Activated T-cell treated with anti-CD3 and anti-CD28 coated beads for 1 hour (primary cell): ENCODE results near the gene BRSK2.
"Not testable (repeated sequence)": the region's sequence is repeated elsewhere in the genome, so short reads cannot be mapped to it uniquely, and the experiment has no call there.

ENCODE experiments used
- DNase-seq: peaks from one replicate; pipeline ENCODE4 v3.0.0-alpha.2; 2020; ENCODE audit warnings: low read depth

Gene BRSK2

DNA sequence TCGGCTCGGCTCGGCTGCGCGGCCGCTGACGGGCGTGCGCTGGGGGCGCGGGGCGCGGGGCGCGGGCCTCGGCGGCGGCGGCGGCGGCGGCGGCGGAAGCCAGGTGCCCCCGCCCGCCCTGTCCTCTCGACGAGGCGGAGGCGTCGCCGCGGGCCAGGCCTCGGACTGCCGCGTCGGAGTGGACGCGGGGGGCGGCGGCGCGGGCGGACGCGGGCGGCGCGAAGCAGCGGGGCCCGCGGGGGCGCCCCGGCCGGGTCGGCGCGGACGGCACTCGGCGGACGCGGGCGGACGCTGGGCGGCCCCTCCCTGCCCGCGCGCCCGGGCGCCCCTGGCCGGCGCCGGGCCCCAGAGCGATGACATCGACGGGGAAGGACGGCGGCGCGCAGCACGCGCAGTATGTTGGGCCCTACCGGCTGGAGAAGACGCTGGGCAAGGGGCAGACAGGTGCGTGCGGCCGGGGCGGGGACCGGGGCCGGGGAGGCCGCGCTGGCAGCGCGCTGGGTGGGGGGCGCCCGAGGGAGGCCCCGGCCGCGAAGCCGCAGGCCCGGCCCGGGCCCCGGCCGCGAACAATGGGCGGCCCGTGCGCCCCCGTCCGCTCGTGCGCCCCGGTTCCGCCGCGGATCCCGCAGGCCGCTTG is at the start of gene BRSK2:
BRSK2 (plus strand) TSS at position 3 of the 637 bp plus-strand sequence; CDS start at position 354, 351 bp downstream.
- DNase-seq, result no peak

DNA sequence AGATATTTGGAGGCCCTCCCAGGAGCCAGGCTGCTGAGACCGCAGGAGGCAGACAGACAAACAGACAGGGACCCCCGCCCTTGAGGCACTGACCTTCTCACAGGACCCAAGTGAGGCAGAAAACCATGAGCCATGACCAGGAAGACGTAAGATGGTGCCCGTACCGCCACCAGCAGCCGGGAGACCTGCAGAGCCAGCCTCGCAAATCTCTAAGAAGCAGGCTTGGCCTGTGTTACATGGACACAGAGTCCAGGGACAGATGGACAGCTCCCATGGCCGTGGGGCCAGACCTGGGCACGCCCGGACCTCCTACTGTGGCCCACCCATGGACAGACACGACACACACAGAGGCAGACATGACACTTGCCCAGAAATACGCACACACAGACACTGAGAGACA is 49.6 kb upstream of the BRSK2 start:
- no peak for DNase-seq

DNA sequence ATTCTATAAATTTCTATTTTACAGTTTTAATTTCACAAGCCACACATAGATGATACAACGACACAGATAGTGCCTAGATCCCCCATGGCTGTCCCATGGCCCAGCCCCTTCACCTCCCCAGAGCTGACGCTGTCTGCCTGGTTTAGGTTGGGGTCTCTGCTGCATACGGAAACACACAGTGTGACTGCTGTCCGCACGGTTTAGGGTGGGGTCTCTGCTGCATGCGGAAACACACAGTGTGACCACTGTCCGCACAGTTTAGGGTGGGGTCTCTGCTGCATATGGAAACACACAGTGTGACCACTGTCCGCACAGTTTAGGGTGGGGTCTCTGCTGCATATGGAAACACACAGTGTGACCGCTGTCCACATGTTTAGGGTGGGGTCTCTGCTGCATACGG is 48.5 kb upstream of the BRSK2 start:
- not testable (repeated sequence) for DNase-seq

DNA sequence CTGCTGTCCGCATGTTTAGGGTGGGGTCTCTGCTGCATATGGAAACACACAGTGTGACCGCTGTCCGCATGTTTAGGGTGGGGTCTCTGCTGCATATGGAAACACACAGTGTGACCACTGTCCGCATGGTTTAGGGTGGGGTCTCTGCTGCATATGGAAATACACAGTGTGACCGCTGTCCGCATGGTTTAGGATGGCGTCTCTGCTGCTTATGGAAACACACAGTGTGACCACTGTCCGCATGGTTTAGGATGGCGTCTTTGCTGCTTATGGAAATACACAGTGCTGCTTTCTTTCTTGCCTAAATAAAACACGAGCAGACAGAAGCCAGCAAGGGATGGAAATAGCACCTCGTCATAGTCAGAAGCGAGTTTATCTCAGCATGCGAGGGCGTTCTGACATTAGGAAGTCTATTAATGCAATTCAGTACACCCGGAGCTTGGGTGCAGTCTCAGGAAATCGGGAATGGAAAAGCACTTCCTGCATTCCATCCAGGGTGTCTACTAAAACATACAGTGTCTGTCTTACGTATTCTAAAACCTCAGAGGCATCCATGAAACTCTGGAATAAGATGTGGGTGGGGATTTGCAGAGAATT is 47.7 kb upstream of the BRSK2 start:
- DNase-seq, result no peak

DNA sequence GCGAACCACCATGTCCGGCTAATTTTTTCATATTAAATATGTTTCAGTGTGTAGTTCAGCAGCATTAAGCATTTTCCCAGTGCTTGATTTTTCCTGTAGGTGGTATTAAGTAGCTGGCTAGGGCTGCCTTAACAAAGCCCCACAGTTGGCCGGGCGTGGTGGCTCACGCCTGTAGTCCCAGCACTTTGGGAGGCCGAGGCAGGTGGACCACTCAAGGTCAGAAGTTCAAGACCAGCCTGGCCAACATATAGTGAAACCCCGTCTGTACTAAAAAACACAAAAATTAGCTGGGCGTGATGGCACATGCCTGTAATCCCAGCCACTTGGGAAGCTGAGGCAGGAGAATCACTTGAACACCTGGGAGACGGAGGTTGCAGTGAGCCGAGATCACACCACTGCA is 46.8 kb upstream of the BRSK2 start:
- DNase-seq, result no peak

GRCh38 chr11:1343391-1344055 is 46.2 kb upstream of the BRSK2 start:
- no peak for DNase-seq

DNA sequence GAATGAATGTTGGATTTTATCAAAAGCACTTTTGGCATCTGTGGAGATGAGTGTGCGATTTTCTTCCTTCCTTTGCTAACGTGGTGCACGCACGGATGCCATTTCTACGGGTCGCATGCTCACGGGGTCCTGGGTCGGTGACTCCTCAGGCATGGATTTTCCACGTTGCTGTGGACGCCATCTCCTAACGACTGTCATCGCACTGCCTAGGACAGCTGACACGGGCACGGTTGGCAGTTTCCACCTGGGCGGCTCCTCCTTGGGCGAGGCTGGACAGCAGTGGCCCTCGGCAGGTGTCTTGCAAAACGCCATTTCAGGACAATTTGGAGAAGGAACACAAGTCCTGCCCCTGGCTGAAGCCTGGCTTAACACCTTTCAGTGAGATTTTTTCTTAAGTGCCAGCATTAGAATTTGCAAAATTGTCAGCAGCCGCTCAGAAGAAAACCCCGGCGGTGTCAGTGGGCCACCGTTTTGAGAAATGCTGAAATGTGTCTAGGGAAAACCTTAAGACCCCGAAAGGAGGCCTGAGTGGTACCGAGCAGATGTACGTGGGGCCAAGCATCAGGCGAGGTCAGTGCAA is 45.6 kb upstream of the BRSK2 start:
- DNase-seq, result no peak

DNA sequence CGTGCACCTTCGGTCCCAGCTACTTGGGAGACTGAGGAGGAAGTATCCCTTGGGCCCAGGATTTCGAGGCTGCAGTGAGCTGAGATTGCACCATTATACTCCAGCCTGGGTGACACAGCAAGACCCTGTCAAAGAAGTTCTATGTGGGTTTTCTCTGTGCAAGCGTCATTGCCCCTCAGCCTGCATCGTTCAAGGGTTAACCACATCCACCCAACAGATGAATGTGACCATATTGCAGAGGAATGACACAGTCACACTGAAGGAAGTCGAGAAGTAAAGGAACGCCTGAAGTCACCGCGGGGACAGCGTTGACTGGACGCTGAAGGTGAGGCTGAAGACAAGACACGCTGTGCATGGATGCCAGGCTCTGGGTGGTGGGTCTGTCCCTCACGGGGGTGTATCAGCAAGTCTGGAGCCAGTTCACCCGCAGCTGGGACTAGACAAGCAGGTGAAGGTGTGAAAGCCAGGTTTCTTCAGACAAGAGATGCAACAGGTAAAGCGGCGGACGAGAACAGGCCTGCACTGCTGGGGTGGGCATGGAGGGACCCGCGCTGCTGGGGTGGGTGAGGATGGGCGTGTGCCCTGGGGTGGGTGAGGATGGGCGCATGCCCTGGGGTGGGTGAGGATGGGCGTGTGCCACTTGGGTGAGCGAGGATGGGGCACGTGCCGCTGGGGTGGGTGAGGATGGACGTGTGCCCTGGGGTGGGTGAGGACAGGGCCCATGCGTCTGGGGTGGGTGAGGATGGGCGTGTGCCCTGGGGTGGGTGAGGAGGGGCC is 43.8 kb upstream of the BRSK2 start:
- DNase-seq, result no peak

DNA sequence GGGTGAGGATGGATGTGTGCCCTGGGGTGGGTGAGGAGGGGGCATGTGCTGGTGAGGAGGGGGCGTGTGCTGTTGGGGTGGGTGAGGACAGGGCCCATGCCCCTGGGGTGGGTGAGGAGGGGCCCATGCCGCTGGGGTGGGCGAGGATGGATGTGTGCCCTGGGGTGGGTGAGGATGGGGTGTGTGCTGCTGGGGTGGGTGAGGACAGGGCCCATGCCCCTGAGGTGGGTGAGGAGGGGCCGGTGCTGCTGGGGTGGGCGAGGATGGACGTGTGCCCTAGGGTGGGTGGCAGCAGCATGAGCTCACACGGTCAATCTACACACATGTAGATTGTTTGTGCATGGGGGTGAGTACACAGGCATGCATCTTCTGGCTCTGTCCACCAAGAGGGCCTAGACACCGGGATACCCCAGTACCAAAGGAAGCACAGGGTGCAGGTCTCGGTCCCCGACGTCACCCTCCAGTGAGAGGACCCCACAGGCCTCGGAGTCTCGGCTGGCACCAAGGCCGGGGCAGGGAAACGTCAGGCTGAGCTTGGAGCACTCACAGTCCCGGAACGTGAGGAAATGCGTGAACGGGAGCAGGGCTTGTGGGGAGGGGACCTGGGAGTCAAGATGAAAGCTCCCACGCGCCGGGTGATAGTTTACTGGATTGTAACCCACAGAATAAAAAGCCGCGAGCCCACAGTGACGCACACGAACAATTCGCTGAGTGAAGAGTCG is 42.9 kb upstream of the BRSK2 start:
- no peak for DNase-seq

DNA sequence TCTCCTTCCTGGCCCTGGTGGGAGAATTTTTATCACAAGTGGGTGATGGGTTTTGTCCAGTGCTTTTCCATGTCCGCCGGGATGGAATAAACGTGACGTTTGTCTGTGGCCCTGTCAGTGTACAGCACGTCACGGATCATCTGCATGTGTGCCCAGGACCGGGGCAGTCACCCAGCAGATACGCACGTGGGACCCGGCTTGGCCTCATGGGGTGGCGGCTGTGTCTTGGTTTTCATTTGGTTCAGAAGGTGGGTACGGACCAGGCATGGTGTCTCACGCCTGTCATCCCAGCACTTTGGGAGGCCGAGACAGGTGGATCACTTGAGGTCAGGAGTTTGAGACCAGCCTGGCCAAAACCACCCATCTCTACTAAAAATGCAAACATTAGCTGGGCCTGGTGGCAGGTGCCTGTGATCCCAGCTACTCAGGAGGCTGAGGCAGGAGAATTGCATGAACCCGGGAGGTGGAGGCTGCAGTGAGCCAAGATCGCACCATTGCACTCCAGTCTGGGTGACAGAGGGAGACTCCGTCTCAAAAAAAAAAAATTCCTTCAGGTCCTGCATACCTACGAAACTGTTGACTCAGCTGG is 42.2 kb upstream of the BRSK2 start:
- DNase-seq, result not testable (repeated sequence)

GRCh38 chr11:1348146-1348795 is 41.5 kb upstream of the BRSK2 start:
- no peak for DNase-seq

GRCh38 chr11:1348796-1349326 is 40.9 kb upstream of the BRSK2 start:
- no peak for DNase-seq

- DNase-seq, result no peak
These were observed 40.2 kb upstream of the BRSK2 start for GRCh38 chr11:1349327-1350041.

GRCh38 chr11:1350086-1350725 is 39.5 kb upstream of the BRSK2 start:
- DNase-seq, result no peak

DNA sequence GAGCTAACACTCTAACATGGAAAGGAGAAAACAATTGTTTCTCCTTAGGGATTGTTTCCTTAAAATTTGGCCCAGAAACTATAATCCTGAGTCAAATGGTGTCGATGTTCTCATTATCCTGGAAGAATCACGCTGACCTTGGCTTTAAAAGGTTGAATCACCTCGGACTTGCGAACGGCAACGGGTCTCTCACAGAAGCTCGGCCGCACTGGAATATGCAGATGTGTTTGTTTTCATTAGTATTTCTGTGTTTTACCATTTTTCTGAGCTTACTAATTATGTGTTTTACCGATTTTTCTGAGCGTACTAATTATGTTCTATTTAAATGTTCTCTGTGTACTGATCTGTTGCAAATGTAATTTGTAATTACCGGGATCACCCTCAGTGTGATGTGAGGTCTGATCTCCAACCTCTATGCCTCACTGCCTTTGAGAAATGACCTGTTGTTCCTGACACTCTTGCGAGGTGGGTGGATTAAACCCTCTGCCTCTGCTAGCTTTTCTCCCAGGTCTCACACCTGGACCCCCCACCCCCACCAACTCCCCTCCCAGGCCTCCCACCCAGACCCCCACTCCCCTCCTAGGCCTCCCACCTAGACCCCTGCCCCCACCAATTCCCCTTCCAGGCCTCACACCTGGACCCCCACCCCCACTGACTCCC is 38.3 kb upstream of the BRSK2 start:
- DNase-seq, result no peak

DNA sequence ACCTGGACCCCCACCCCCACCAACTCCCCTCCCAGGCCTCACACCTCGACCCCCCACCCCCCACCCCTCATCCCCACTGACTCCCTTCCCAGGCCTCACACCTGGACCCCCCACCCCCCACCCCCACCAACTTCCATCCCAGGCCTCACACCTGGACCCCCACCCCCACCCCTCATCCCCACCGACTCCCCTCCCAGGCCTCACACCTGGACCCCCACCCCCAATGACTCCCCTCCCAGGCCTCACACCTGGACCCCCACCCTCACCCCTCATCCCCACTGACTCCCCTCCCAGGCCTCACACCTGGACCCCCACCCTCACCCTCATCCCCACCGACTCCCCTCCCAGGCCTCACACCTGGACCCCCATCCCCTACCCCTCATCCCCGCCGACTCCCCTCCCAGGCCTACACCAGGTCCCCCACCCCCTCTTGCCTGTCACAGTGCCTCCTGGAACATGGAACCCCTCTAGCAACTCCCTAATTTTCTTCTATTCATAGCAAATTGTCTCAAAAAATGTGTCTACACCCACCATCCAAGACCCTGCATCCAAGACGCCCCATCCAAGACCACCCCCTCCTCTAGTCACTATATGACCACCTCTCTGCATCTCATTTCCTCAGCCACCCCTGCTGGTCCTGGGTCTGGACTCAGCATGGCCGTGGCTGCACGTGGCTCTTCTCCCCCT is 36.9 kb upstream of the BRSK2 start:
- no peak for DNase-seq

GRCh38 chr11:1353383-1354124 is 36.2 kb upstream of the BRSK2 start:
- no peak for DNase-seq
